Dermis blood vessel endothelial cell (primary cell): ENCODE data around the gene MYBL2. TPM values are rescaled to one million over a fixed set of nuclear protein-coding genes. Genes with fewer than 3 reads are reported as not detected.
"Not testable (repeated sequence)": the region's sequence is repeated elsewhere in the genome, so short reads cannot be mapped to it uniquely, and the experiment has no call there.

ENCODE experiments used
- DNase-seq: peaks from one replicate; pipeline ENCODE4 v3.0.0; 2010
- total RNA-seq: library from RNA; depleted of rRNA; stranded (reverse); fragments of >200 nt; gene quantifications from 2 replicates; pipeline ENCODE4 v1.2.3, GENCODE V29; 2014

The MYBL2 gene
- total RNA-seq, result 8.7 and 45.0 TPM in 2 replicates

- peak; percentile 73 for DNase-seq
Observed at GRCh38 chr20:43666376-43667328, at the start of gene MYBL2. MYBL2 (plus strand) TSS chr20:43667114; CDS start chr20:43667284, 170 bp downstream.

GRCh38 chr20:43631598-43631997 is 35.3 kb upstream of the MYBL2 start:
- DNase-seq, result no peak

GRCh38 chr20:43636429-43636828 is 30.5 kb upstream of the MYBL2 start:
- DNase-seq, result no peak

DNA sequence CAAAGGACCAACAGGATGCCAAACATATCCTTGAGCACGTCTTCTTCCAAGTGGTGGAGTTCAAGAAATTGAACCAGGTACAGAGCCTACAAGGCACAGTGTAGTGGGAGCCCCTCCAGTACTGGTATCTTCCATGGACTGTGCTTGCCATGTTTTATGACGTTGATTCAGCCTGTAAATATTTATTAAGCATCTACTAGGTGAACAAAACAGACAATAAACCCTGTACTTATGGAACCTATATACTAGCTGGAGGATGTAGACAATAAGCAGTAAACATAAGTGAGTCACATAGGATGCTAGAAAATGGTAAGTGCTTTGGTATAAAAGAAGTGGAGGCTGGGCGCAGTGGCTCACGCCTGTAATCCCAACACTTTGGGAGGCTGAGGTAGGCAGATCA is 24.4 kb upstream of the MYBL2 start:
- DNase-seq, result no peak

DNA sequence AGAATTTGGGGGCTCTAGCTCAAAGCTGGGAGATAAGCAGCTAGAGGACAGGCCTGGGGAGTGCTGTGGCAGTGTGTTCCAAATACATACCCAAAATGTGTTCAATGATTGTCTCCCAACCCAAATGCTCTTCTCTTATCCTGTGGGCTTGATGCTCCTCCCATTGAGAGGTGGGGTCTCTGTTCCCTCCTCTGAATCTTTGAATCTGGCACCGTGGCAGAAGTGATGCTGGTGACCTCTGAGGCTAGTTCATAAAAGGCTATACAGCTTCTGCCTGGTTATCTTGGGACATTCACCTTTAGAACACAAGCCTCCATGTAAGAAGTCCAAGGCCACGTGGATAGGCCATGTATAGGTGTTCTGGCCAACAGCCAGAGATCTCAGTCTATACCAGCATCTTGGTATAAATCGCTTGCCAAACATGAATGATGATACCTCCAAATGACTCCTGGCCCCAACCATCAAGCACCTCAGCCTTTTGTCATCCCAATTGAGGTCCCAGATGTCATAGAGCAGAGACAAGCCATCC is 15.9 kb upstream of the MYBL2 start:
- no peak for DNase-seq

GRCh38 chr20:43651650-43652184 is 15.2 kb upstream of the MYBL2 start:
- DNase-seq, result not testable (repeated sequence)

- DNase-seq, result no peak
Observed at GRCh38 chr20:43653966-43654365, 12.9 kb upstream of the MYBL2 start.

DNA sequence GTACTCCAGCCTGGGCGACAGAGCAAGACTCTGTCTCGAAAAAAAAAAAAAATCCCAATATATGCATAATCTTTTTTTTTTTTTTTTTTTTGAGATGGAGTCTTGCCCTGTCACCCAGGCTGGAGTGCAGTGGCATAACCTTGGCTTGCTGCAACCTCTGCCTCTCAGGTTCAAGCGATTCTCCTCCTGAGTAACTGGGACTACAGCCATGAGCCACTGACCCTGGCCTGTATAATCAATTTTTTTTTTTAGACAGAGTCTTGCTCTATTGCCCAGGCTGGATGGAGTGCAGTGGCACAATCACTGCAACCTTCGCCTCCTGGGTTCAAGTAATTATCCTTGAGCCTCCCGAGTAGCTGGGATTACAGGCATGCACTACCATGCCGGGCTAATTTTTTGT is 11.7 kb upstream of the MYBL2 start:
- DNase-seq, result not testable (repeated sequence)

DNA sequence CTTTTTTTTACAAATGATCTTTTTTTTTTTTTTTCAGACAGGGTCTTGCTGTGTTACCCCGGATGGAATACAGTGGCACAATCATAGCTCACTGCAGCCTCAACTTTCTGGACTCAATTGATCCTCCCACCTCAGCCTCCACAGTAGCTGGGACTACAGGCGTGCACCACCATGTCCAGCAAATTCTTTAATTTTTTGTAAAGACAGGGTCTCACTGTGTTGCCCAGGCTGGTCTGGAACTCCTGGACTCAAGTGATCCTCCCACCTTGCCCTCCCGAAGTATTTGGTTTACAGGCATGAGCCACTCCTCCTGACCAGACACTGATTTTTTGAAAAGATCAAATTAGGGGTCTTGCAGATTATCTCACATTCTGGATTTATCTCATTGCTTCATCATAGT is 11.0 kb upstream of the MYBL2 start:
- DNase-seq, result no peak

GRCh38 chr20:43658069-43658722 is 8.7 kb upstream of the MYBL2 start:
- no peak for DNase-seq

DNA sequence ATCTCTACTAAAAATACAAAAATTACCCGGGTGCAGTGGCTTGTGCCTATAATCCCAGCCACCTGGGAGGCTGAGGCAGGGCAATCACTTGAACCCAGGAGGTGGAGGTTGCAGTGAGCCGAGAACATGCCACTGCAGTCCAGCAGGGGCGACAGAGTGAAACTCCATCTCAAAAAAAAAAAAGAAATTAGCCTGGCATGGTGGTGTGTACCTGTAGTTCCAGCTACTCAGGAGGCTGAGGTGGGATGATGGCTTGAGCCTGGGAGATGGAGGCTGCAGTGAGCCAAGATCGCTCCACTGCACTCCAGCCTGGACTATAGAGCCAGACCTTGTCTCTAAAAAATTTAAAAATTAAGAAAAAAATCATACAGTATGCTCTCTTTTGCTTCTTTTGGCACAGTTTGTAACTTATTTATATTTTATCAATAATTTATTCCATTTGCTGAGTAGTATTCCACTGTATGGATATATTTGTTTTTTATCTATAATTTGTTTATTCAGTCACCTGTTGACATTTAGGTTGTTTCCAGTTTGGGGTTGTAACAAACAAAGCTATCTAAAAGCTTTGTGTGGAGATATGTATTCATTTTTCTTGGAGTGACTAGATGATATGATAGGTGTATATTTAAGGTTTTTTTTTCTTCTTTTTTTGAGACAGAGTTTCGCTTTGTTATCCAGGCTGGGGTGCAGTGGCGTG is 8.0 kb upstream of the MYBL2 start:
- DNase-seq, result no peak

DNA sequence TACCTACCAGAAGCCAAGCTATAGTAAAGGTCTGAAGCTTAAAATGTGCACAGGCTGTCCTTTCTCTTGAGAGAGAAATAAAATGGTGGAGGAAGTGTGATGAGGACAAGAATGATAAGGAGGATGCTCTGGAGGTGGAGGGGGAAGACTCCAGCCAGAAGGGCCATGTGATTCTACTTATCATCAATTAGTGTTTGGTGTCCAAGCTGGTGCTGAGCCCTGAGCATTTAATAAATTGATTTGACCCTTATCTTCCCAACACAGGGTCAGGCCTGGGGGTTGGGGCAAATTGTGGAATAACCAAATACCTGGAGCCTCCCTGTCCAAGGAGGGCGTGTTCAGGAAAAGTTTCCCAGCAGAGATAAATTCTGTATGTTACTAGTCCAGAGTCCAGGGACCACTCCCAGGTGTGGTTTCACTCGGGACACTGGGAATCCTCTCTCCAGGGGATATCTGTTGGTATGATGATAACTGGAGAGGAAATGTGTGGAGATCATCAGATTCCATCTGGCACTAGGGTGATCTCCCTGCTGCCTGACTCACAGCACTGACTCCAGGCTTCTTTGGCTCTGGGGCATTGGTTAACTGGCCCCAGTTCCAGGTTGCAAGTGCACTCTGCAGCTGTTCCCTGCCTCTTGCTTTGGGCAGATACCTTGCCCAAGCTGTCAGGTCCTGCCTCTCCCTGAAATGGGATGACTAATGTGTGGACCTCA is 3.8 kb upstream of the MYBL2 start:
- no peak for DNase-seq

DNA sequence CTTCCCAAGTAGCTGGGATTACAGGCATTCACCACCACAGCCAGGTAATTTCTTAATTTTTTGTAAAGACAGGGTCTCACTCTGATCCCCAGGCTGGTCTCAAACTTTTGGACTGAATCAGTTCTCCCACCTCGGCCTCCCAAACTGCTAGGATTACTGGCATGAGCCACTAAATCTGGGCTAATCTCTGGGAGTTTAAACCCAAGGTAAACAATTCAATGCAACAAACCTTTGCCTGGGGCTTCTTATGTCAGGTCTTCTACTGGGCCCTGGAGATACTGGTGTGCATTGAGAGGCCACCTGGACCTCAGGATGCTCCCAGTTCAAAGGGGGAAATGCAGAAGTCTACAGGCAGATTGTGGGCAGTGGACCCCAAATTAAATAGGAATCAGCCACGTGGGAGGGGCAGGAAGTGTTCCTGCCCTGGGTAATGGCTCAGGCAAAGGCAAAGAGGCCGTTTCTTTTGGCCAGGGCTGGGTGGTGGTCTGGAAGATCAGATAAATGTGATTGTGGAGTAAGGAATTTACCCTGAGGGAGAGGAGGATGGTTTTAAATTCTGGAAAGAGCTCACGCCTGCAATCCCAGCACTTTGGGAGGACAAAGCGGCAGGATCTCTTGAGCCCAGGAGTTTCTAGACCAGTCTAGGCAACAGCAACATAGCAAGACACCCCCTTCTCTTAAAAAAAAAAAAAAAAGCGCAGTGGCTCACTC is 1.3 kb upstream of the MYBL2 start:
- no peak for DNase-seq

DNA sequence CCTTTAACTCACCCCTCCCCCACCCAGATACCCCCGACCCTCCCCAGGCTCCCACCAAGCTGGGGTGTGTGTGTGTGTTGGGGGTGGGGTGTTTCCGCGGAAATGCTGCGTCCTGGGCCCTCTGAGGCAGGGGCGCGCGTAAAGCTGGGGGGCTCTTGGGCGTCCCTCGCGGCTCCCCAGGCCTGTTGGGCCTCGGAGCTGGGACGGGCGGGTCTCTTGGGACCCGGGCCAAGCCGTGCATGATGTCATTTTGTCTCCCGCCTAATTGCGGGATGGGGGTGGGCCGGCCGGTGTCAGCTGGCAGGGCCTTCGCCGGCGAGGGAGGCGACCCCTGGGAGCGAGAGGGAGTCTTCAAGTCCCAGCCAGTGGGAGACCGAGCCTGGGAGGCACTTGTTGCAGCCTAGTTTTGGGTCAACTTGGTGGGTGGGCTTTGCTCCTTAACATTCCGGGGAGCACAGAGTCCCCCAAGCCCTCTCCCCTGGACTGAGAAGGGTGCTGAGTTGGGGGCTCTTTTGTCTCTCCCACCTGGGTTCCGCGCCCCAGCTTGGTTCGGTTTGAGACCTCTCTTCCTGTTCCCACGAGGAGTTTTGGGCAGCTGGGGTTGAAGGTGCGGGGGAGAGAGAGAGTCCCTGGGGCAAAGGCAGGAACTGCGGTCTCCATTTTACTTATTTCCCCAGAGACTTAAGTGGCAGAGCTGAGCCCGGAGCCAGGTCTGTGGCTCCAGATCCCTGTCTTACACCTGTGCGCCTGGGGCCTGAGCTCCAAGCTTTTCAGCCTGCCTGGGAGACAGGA is 623 bp downstream of the MYBL2 start:
- peak; percentile 21 for DNase-seq

GRCh38 chr20:43669332-43669731 is 2.4 kb downstream of the MYBL2 start:
- DNase-seq, result peak; percentile 59

GRCh38 chr20:43670423-43670822 is 3.5 kb downstream of the MYBL2 start:
- no peak for DNase-seq

- DNase-seq, result no peak
Observed at GRCh38 chr20:43676368-43676767, 9.5 kb downstream of the MYBL2 start.

GRCh38 chr20:43680981-43681380 is 14.1 kb downstream of the MYBL2 start:
- no peak for DNase-seq

- no peak for DNase-seq
Observed at GRCh38 chr20:43681468-43681942, 14.6 kb downstream of the MYBL2 start.

GRCh38 chr20:43681991-43682410 is 15.1 kb downstream of the MYBL2 start:
- DNase-seq, result no peak
